HG03108 (cell line): ENCODE results near the gene DDX31.

Source experiments
- ATAC-seq: cut with Tn5 transposase; IDR thresholded peaks from one replicate; pipeline ENCODE4 v1.9.1; 2021; ENCODE audit warnings: moderate library complexity; ENCODE audit not compliant: unreplicated experiment

Gene DDX31

GRCh38 chr9:132638240-132638639 lies 31.5 kb downstream of the DDX31 start:
- ATAC-seq, result no peak

DNA sequence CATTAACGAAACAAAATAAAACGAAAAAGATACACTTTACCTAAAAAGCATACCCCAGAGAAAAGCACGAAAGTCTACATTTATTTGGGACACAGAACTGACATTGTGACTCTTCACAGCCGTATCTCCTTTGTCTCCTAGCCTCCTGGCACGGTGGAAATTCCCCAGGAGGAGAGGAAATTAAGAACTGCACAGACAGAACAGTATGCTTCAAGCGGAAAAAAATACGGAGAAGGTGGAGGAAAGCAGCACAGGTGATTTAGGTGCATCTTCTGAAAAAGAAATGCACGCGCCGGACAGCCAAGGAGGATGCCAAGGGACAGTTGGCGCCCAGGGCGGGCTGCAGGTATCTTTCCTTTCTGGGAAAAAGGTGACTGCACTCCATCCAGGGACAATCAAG lies 32.0 kb downstream of the DDX31 start:
- ATAC-seq, result no peak

DNA sequence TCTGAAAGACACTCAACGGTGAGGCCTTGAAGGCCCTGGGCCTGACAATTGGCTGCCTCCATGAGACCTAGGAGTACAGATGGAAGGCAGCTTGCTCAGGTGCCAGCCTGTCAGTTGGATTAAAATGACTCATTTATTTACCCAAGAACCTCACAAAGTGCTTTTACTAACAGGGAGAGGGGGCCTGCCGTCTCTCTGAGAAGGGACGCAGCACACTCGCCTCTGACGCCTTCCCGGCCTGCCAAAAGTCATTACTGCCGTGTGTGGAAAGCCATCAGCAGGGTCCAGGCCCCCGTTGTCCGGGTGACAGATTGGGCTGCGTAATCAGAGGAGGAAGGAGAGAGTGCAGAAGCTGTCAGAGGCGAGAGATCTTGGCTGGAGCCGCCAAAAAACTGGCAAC lies 32.4 kb downstream of the DDX31 start:
- no peak for ATAC-seq

DNA sequence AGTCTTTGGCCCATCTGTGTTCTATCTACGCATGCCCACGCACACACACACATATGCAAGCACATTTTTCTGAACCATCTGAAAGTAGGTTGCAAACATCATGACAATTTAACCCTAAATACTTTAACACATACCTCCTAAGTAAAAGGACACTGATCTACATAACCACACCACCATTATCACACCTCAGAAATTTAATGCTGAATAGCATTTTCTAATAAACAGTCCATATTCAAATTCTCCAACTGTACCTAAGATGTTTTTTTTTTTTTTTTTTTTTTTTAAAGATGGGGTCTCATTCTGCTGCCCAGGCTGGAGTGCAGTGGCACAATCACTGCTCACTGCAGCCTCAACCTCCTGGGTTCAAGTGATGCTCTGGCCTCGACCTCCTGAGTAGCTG lies 35.5 kb downstream of the DDX31 start:
- no peak for ATAC-seq

DNA sequence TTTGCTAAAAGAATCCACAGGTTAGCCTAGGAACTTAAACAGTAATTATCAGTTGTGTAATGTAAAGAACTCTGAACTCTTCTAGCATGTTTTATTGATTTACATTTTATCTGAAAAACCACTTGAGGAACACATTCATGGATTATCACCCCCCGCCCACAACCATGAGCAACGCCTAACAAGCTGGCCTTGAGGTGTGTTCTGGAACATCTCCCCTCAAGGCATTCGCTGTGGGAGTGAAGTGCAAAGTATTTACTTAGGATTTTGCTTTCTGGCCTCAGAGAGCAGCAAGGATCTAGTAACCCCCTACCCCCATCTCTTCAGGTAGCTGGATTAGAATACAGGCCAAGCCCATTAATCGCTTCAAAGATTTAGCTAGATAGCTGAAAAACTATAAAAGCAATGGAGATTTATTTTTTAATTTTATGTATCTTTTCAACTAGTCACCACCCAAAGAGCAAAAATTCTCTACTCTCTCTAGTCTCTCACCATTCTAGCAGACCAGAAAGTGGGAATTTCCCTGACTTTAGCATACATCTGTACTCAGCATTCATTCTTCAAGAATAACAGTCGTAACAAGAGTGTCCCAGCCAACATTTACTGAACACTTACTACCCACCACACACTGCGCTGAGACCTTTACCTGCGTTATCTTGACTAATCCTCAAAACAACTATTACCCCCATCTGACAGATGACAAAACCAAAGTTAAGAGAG lies 37.2 kb downstream of the DDX31 start:
- ATAC-seq, result no peak

DNA sequence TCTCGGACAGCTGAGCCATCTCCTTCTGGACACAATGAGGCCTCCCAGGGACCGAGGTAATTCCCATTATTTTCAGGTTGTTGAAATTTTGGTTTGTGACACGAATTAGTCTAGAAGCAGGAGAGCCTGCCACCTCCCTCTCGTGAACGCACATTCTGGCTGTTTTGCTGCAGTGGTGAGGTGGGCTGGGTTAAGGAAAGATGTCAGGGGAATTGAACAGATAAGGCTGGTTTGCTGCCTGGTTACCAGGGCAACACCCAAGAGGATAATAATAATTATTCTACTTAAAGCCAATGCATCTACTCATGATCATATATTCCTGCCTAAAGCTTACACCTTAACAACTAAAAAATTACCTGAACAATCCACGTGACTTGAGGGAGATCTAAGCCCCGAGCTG lies 38.1 kb downstream of the DDX31 start:
- ATAC-seq, result no peak

- ATAC-seq, result no peak
Measured at GRCh38 chr9:132631280-132631679, 38.5 kb downstream of the DDX31 start.

DNA sequence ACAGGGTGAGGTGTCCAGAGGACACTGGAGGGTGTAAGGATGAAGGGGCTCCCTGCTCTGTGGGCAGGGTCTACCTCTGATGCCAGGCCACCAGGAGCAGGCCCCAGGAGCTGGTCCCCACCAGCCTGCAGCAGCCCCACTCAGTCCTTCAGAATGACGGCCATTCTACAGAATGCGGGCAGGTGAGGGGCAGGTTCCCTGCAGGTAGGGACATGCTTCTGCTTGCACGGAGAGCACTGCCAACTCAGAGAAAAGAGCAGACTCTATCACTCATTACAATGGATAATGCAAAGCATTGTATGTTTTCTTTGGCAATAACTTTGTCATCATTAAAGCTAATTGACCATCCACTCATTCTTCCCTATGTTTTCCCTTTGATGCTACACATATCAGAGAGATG lies 39.0 kb downstream of the DDX31 start:
- ATAC-seq, result no peak

GRCh38 chr9:132630116-132630515 lies 39.7 kb downstream of the DDX31 start:
- no peak for ATAC-seq

DNA sequence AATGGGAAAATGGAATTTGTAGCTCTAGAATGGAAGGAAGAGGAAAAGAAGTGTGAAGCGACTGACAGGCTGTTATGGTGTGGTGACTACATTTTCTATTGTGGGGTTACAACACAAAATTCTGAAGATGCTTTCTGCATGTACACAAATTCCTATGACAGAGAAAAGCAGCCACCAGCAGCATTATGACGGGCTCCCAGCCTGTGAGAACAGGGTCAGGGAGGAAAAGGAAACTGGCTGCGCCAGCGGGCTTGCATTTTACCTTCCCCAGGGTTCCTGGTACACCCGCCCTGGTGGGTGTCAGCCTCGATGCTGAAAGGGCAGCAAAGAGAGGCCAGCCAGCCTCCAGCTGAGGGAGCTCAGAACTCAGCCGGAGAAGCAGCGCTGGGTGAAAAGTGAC lies 41.0 kb downstream of the DDX31 start:
- no peak for ATAC-seq

- no peak for ATAC-seq
Measured at GRCh38 chr9:132627594-132627993, 42.2 kb downstream of the DDX31 start.

GRCh38 chr9:132627106-132627505 lies 42.7 kb downstream of the DDX31 start:
- ATAC-seq, result no peak

GRCh38 chr9:132626285-132626684 lies 43.5 kb downstream of the DDX31 start:
- no peak for ATAC-seq

GRCh38 chr9:132622159-132622558 lies 47.6 kb downstream of the DDX31 start:
- no peak for ATAC-seq

GRCh38 chr9:132616725-132617124 lies 53.1 kb downstream of the DDX31 start:
- no peak for ATAC-seq

GRCh38 chr9:132615774-132616173 lies 54.0 kb downstream of the DDX31 start:
- no peak for ATAC-seq

GRCh38 chr9:132614324-132614723 lies 55.5 kb downstream of the DDX31 start:
- ATAC-seq, result no peak

DNA sequence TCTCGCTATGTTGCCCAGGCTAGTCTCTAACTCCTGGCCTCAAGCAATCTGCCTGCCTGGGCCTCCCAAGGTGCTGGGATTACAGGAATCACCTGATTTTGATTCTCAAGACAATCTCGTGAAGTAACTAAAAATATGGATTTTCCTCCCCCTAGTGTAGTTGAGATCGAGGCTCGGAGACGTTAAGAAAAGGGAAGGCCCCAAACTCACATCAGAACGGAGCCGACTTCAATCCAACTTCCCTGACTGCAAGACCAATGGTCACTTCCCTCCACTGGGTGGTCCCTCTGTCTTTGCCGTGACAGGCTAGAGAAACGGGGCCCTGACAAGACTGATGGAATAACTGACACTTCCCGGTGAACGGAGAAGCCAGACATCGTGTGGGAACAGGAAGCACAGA lies 59.1 kb downstream of the DDX31 start:
- ATAC-seq, result no peak

GRCh38 chr9:132609829-132610228 lies 60.0 kb downstream of the DDX31 start:
- no peak for ATAC-seq

DNA sequence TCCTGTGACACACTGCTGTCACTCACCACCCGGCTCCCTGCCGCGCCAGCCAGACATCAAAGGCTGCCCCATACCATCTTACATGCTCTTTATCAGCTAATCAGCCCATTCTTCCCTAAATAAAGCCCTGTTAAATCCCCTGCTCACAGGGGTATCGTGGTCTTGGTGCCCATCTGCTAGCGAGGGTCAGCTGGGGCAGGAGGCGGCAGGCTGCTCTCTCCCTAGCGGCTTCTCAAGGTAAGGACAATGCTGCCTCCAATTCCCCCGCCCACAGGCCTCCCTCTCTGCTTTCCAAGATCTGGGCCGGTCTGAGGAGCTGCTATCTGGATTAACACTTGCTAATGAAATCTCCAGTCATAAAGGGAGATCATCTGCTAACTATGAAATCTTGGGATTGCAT lies 60.6 kb downstream of the DDX31 start:
- ATAC-seq, result no peak

- no peak for ATAC-seq
Measured at GRCh38 chr9:132606066-132606465, 63.7 kb downstream of the DDX31 start.

DNA sequence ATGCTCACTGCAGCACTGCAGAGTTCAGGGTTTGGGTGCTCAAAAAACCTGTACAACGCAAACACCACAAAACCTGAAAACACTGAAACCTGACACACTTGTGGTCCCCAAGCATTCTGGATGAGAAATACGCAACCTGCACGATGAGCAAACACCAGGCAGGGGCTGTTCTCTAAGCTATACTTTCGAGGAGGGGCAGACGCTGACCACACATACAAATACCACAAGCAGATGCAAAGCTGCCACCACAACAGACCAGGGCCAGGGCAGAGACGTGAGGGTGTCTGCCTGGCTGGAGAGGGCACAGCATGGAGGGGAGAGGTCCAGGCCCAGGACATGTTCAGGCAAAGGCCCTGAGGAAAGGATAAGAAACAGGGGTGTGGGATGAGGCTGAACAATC lies 64.4 kb downstream of the DDX31 start:
- no peak for ATAC-seq

DNA sequence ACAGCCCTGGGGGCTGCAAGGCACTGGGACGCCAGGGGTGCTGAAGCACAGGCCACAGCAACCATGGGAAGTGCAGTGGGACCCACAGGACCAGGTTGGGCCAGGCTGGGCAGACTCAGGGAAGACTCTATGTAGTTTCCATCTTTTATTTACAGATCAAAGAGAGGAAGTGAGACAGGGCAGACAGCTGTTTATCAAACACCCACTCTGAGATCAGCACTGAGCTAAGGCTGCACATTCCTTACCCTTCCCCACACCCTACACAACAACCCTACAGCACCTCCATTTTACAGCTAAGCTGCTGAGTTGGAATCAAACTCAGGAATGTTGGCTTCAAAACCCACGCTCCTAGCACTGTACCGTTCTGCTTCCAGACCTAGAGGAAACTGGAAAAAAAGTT lies 67.6 kb downstream of the DDX31 start:
- no peak for ATAC-seq
